Parathyroid adenoma (tissue), 2 donors: ENCODE data around the gene ZBTB20.

Source experiments
- H2AFZ ChIP-seq: fragments of 300-600 bp; sonication (generic); one replicate; pipeline ENCODE4 v1.7.0; 2017; ENCODE audit warnings: antibody characterized with exemption, mild to moderate bottlenecking
- H3K27ac ChIP-seq: fragments of 300-600 bp; sonication (generic); one replicate; pipeline ENCODE4 v1.7.0; 2017
- H3K27me3 ChIP-seq: fragments of 300-600 bp; sonication (generic); one replicate; pipeline ENCODE4 v1.7.0; 2017; ENCODE audit warnings: low read length; ENCODE audit not compliant: control insufficient read depth, insufficient read depth
- H3K36me3 ChIP-seq: fragments of 300-600 bp; sonication (generic); one replicate; pipeline ENCODE4 v1.7.0; 2017; ENCODE audit warnings: low read length; ENCODE audit not compliant: control insufficient read depth, insufficient read depth
- H3K4me1 ChIP-seq: fragments of 300-600 bp; sonication (generic); one replicate; pipeline ENCODE4 v1.7.0; 2017; ENCODE audit warnings: control low read depth
- H3K4me2 ChIP-seq: fragments of 300-600 bp; sonication (generic); one replicate; pipeline ENCODE4 v1.7.0; 2017; ENCODE audit warnings: low read length
- H3K4me3 ChIP-seq: fragments of 300-600 bp; sonication (generic); one replicate; pipeline ENCODE4 v1.7.0; 2017; ENCODE audit warnings: low read depth, low read length
- H3K79me2 ChIP-seq: fragments of 300-600 bp; sonication (generic); one replicate; pipeline ENCODE4 v1.7.0; 2017; ENCODE audit warnings: control low read depth
- H3K9ac ChIP-seq: fragments of 300-600 bp; sonication (generic); one replicate; pipeline ENCODE4 v1.7.0; 2017; ENCODE audit warnings: mild to moderate bottlenecking
- H3K9me3 ChIP-seq: fragments of 300-600 bp; sonication (generic); one replicate; pipeline ENCODE4 v1.7.0; 2017; ENCODE audit warnings: low read length; ENCODE audit not compliant: control insufficient read depth
- TF ChIP-seq, protein P1 (sequence below): fragments of 300-600 bp; sonication (generic); IDR thresholded peaks from one replicate; pipeline ENCODE4 v1.7.0; 2017; ENCODE audit warnings: antibody characterized with exemption, mild to moderate bottlenecking
- donor health status: primary hyperparathyroidism.

The ZBTB20 gene

DNA sequence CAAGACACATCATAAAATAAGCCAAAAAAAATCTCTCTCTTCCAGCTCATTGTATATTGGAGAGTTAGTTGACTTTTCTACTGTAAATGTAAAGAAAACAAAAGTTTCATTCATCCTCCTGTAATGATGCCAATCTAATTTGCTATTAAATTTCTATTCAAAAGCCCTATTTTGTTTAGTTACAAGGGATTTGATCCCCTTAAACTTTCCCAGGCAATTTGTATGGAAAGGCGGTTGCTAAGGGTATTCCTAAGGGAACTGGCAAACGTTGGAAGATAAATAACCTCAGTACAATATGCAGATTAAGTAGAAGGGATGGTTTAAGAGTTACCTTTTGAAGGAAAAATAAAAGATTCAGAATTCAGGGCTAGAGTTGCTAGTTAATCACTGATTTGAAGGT lies 500.6 kb downstream of the ZBTB20 start:
- no peak overlapping the region for H3K27ac ChIP-seq
- H3K4me1 ChIP-seq, result no peaks in the 10 kb centered on the region
- H3K4me2 ChIP-seq, result no peak overlapping the region
- no peaks in the 10 kb centered on the region for H3K79me2 ChIP-seq
- no peaks in the 10 kb centered on the region for H3K9me3 ChIP-seq
- no peaks in the 10 kb centered on the region for H3K27me3 ChIP-seq
- no peaks in the 10 kb centered on the region for H3K36me3 ChIP-seq
- no peak overlapping the region for H2AFZ ChIP-seq
- H3K4me3 ChIP-seq, result no peak overlapping the region
- H3K9ac ChIP-seq, result no peak overlapping the region
- TF ChIP-seq, protein P1, sequence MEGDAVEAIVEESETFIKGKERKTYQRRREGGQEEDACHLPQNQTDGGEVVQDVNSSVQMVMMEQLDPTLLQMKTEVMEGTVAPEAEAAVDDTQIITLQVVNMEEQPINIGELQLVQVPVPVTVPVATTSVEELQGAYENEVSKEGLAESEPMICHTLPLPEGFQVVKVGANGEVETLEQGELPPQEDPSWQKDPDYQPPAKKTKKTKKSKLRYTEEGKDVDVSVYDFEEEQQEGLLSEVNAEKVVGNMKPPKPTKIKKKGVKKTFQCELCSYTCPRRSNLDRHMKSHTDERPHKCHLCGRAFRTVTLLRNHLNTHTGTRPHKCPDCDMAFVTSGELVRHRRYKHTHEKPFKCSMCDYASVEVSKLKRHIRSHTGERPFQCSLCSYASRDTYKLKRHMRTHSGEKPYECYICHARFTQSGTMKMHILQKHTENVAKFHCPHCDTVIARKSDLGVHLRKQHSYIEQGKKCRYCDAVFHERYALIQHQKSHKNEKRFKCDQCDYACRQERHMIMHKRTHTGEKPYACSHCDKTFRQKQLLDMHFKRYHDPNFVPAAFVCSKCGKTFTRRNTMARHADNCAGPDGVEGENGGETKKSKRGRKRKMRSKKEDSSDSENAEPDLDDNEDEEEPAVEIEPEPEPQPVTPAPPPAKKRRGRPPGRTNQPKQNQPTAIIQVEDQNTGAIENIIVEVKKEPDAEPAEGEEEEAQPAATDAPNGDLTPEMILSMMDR, result no peak

DNA sequence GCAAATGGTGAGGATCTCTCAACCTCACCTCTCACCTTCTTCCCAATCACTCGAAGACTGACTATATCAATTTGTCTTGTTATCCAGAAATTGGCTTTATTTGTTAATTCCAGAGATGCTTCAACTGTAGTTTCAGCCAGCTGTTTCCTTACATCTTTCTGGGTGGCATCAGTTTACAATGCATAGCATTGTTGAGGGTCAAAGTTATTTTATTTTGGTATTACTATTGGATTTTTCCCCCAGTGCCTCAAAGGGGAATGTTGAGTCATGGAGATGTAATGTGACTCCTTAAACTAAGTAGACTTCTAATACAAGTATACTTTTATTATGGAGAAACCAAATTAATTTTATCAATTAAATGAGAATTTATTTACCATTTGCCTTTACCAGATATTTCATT lies 501.7 kb downstream of the ZBTB20 start:
- Histone ChIP-seq H3K4me3 (no peak overlapping the region), H2AFZ (no peak overlapping the region), H3K4me2 (no peak overlapping the region), H3K9me3 (no peaks in the 10 kb centered on the region), H3K27ac (no peak overlapping the region), H3K36me3 (no peaks in the 10 kb centered on the region), H3K27me3 (no peaks in the 10 kb centered on the region), H3K79me2 (no peaks in the 10 kb centered on the region), H3K4me1 (no peaks in the 10 kb centered on the region), H3K9ac (no peak overlapping the region)
- TF ChIP-seq, protein P1, result no peak

DNA sequence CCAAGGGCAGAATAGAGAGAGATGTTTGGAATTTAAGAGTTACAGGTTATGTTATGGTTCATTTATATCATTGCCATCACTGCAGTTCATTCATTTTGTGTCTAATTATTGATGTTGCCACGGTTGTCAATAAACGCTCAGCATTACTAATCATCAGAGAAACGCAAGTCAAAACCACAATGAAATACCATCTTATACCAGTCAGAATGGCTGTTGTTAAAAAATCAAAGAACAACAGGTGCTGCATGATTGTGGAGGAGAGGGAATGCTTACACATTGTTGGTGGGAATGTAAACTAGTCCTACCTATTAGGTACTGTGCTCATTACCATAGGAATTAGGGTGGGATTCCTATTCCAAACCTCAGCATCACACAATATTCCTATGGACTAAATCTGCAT lies 502.7 kb downstream of the ZBTB20 start:
- Histone ChIP-seq H3K79me2 (no peaks in the 10 kb centered on the region), H3K27ac (no peak overlapping the region), H3K9ac (no peak overlapping the region), H3K4me3 (no peak overlapping the region), H3K4me2 (no peak overlapping the region), H3K4me1 (no peaks in the 10 kb centered on the region), H2AFZ (no peak overlapping the region), H3K9me3 (no peaks in the 10 kb centered on the region), H3K27me3 (no peaks in the 10 kb centered on the region), H3K36me3 (no peaks in the 10 kb centered on the region)
- TF ChIP-seq, protein P1, result no peak

DNA sequence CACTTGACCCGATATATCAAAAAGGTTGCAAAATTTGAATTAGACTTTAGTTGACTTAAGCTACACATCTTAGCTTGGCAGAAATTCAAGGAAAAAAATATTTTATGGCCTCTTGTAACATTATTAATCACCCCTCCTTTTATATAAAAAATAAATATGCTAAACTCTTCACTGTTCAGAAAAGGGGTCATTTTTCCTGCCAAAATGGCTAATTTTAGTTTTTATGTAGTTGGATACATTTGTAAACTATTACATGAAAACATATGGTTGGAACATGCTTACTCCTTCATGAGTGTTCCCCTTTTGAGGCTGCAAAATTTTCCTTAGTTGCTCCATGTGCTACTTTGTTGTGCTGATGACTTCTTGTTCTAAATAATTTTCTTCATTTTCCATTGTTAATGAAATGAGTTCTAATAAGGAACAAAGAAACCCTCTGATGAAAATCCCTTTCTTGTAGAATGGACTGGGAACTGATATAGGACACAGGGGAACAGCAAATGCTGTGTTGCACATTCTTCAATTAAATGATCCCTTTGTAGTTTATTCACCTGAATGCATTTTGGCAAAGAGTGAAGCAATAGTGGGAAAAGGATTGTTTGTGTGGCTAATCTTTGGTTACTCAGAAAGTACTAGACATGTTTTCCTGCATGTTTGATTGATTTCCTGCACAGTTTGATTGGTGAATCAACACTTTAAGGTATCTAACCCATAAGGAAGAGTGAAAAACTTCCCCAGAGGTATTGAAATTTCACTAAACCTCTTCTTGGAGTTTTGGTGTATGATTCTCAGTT lies 503.9 kb downstream of the ZBTB20 start:
- H3K36me3 ChIP-seq, result no peaks in the 10 kb centered on the region
- H3K27ac ChIP-seq, result no peak overlapping the region
- no peaks in the 10 kb centered on the region for H3K79me2 ChIP-seq
- H3K4me2 ChIP-seq, result no peak overlapping the region
- no peaks in the 10 kb centered on the region for H3K4me1 ChIP-seq
- no peaks in the 10 kb centered on the region for H3K27me3 ChIP-seq
- no peak overlapping the region for H3K9ac ChIP-seq
- no peak overlapping the region for H3K4me3 ChIP-seq
- no peaks in the 10 kb centered on the region for H3K9me3 ChIP-seq
- TF ChIP-seq, protein P1, result no peak
- no peak overlapping the region for H2AFZ ChIP-seq

DNA sequence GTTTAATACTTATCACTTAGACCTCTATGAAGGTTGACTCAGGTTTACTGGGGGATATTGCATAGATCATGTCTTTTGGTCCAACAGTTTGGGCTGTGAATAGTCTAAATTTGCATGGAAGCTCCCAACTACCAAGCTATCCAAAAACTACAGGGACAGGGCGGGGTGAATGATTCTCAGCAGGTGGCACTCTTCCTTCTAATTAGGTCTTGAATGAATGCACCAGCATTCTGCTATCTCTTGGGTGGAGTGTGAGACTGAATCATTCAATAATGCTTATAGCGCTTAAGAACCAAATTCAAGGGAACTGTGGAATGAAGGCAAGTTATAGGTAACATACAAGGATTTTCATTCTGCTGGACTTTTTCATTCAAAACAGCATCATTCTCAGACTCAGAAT lies 507.0 kb downstream of the ZBTB20 start:
- TF ChIP-seq, protein P1, result no peak
- H3K27ac ChIP-seq, result no peak overlapping the region
- no peak overlapping the region for H3K9ac ChIP-seq
- no peak overlapping the region for H3K4me2 ChIP-seq
- H3K36me3 ChIP-seq, result no peaks in the 10 kb centered on the region
- H3K9me3 ChIP-seq, result no peaks in the 10 kb centered on the region
- no peak overlapping the region for H2AFZ ChIP-seq
- H3K4me1 ChIP-seq, result no peaks in the 10 kb centered on the region
- H3K27me3 ChIP-seq, result no peaks in the 10 kb centered on the region
- no peaks in the 10 kb centered on the region for H3K79me2 ChIP-seq
- H3K4me3 ChIP-seq, result no peak overlapping the region
